DMS153 (cell line): ENCODE measurements around the gene ZNF532.
"Not testable (repeated sequence)": the region's sequence is repeated elsewhere in the genome, so short reads cannot be mapped to it uniquely, and the experiment has no call there.

Experiments
- DNase-seq: peaks from one replicate; lab custom pipeline; 2025; lab: John Stamatoyannopoulos, UW

ZNF532 gene

DNA sequence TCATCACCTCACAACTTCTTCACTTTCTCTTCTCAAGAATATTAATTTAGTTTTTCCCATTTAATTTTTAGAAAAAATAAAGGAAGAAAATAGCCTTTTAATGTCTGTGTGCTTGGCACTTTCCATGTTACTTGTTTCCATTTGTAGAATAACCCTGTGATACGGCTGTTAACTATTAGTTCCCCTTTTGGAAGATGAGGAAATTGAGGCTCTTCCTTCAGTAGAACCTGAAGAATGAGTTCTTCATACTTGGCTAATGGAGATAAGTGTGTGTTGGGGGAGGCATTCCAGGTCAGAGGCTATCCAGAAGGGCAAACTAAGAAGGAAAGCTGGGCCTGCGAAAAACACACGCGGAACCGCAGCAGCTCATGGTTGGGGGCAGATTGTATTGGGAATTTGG, 38.3 kb downstream of the ZNF532 start:
- DNase-seq: no peak

DNA sequence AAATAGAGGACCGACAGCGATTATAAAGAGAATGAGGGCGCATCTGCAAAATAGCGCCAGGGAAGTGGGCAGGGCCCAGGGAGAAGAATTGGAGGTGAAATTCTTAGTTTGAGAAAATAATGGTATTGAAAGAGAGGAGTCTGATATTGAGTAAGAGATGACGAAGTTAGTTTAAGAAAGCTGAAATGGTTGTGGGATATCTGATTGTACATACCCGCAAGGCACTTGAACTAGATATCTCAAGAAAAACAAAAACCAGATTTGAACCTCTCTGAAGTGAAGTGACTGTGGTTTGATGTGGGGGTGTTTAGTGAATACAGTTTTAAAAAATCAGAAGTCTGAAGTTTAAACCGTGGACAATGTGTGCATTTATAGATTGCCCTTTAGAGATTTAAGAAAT, 38.9 kb downstream of the ZNF532 start:
- no peak for DNase-seq

- DNase-seq: no peak
These were observed 41.2 kb downstream of the ZNF532 start for GRCh38 chr18:58905777-58906428.

- DNase-seq: no peak
These were observed 43.3 kb downstream of the ZNF532 start for GRCh38 chr18:58908006-58908405.

GRCh38 chr18:58909521-58909920, 44.8 kb downstream of the ZNF532 start:
- no peak for DNase-seq

GRCh38 chr18:58911241-58911640, 46.6 kb downstream of the ZNF532 start:
- no peak for DNase-seq

GRCh38 chr18:58911766-58912165, 47.1 kb downstream of the ZNF532 start:
- DNase-seq: no peak

GRCh38 chr18:58915006-58915799, 50.5 kb downstream of the ZNF532 start:
- DNase-seq: no peak

- no peak for DNase-seq
These were observed 51.3 kb downstream of the ZNF532 start for GRCh38 chr18:58915995-58916394.

- not testable (repeated sequence) for DNase-seq
These were observed 55.3 kb downstream of the ZNF532 start for GRCh38 chr18:58919934-58920333.

- DNase-seq: no peak
These were observed 58.3 kb downstream of the ZNF532 start for GRCh38 chr18:58922995-58923394.

GRCh38 chr18:58924473-58924872, 59.8 kb downstream of the ZNF532 start:
- no peak for DNase-seq

- no peak for DNase-seq
These were observed 63.0 kb downstream of the ZNF532 start for GRCh38 chr18:58927659-58928058.

DNA sequence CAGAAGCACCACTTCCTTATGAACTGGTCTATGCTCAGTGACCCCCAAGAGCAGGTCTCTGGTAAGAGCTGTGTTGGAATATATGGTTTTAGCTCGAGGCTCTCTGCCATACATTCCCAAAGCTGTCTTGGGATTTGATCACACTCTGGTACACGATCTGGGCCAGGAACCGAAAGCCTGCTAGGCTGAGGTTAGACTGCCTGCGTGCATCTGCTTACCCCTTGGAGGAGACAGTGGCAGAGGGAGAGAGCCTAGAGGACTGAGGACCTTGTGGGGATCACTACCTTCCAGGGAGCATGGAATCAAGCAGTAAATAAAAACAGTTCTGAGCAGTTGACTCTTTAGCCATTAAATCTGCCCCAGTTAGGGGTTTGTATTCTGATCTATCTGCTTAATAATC, 63.7 kb downstream of the ZNF532 start:
- no peak for DNase-seq

- no peak for DNase-seq
These were observed 64.5 kb downstream of the ZNF532 start for GRCh38 chr18:58929206-58929605.

- no peak for DNase-seq
These were observed 69.7 kb downstream of the ZNF532 start for GRCh38 chr18:58934356-58934755.

DNA sequence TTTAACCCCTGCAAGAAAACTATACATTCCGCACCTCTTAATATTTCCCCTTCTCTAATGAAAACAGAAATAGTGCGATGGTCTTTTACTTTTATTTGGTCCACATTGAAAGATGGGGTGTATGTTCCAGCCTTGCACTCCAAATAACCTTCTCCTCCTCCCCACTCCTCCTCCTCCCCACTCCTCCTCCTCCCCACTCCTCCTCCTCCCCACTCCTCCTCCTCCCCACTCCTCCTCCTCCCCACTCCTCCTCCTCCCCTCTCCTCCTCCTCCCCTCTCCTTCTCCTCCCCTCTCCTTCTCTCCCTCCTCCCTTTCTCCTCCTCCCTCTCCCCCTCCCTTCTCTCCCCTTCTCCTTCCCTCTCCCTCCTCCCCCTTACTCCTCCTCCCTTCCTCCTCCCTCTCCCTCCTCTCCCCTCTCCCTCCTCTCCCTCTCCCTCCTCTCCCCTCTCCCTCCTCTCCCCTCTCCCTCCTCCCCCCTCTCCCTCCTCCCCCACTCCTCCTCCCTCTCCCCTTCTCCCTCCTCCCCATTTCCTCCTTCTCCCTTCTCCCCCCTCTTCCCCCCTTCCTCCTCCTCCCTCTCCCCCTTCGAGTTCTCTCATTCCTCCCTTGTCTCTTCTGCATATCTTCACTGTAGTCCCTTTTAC, 70.4 kb downstream of the ZNF532 start:
- no peak for DNase-seq

GRCh38 chr18:58937071-58937886, 72.6 kb downstream of the ZNF532 start:
- no peak for DNase-seq

DNA sequence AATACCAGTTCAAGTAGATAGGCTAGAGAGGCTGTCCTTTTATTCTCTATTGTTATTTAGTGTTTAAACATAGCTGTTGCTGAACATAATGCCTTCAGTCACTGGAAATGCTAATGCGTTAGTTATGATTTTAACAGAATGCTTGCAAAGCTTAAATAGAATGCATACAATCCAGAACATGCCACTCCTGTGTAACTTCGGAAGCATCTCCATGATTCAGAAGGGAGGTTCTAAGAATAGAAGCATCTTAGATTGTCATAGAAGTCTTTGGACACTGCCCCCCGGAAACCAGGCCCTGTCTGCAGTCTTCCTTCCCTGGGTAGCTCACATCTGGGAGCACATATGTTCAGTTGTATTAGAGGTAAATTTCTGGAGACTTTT, 73.2 kb downstream of the ZNF532 start:
- no peak for DNase-seq

DNA sequence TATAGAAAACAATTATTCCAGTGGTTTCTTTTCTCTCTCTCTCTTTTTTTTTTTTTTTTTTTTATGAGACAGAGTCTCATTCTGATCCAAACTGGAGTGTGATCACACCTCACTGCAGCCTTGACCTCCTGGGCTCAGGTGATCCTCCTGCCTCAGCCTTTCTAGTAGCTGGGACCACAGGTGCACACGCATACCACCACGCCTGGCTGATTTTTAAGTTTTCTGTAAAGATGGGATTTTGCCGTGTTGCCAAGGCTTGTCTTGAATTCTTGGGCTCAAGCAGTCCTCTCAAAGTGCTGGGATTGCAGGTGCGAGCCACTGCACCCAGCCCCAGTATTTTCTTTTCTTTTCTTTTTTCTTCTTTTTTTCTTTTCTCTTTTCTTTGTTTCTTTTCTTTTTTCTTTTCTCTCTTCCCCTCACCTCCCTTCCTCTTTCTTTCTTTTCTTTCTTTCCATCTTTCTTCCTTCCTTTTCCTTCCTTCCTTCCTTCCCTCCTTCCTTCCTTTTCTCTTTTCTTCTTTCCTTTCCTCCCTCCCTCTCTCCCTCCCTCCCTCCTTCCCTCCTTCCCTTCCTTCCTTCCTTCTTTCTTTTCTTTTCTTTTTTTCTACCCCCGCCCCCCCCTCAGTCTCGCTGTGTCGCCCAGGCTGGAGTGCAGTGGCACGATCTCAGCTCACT, 76.9 kb downstream of the ZNF532 start:
- no peak for DNase-seq

GRCh38 chr18:58943896-58944295, 79.2 kb downstream of the ZNF532 start:
- no peak for DNase-seq
